ENCODE measurements around the gene A1BG. TPM values are rescaled to one million over a fixed set of nuclear protein-coding genes. Genes with fewer than 3 reads are reported as not detected.

Gene A1BG
- total and polyA plus RNA-seq, 2 of the 13 experiments (the other 11 are each of a cell fraction or from before 2014, with no cell fraction given) = 14.7 to 41.4 TPM

DNA sequence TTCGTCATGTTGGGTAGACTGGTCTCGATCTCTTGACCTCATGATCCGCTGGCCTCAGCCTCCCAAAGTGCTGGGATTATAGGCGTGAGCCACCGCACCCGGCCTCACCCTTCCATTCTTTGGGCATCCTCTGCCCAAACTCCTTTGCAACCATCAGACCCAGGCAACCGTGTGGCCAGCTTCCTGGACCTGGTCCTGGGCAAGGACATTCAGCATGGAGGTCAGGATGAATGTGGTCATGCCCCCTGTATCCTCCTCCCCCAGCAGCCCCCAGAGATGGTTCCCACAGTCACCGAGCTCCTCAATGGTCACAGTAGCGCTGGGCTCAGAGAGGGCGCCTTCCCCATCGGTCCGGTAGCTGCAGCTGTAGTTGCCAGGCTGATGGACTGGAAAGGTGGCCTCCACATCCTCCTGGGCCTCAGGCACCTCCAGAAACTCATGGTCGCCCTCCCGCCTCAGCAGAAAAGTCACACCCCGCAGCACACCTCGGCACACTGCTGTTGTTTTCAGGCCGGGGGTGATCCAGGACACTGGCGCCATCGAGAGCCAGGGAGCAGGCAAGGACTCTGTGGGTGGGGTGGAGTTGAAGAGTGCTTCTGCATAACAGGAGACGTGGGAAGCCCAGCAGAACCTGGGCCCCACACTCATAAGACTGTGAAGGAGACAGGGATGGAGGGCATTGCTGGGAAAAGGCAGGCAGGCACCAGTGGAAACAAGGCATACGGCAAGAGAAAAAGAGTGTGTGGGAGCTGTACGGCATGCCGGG is 1.1 kb downstream of the A1BG start (continued):
- TF ChIP-seq, protein P1, sequence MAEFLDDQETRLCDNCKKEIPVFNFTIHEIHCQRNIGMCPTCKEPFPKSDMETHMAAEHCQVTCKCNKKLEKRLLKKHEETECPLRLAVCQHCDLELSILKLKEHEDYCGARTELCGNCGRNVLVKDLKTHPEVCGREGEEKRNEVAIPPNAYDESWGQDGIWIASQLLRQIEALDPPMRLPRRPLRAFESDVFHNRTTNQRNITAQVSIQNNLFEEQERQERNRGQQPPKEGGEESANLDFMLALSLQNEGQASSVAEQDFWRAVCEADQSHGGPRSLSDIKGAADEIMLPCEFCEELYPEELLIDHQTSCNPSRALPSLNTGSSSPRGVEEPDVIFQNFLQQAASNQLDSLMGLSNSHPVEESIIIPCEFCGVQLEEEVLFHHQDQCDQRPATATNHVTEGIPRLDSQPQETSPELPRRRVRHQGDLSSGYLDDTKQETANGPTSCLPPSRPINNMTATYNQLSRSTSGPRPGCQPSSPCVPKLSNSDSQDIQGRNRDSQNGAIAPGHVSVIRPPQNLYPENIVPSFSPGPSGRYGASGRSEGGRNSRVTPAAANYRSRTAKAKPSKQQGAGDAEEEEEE (CRISPR knock-in tag; IDR thresholded peaks at IDR 0.05; ENCODE audit: borderline replicate concordance) = 0 out of 2 replicates have a peak, but pooled peaks have one; percentile 33
- no peak for TF ChIP-seq ARNT2 (CRISPR knock-in tag; IDR thresholded peaks at IDR 0.05; ENCODE audit: low read depth)
- TF ChIP-seq, protein P2, sequence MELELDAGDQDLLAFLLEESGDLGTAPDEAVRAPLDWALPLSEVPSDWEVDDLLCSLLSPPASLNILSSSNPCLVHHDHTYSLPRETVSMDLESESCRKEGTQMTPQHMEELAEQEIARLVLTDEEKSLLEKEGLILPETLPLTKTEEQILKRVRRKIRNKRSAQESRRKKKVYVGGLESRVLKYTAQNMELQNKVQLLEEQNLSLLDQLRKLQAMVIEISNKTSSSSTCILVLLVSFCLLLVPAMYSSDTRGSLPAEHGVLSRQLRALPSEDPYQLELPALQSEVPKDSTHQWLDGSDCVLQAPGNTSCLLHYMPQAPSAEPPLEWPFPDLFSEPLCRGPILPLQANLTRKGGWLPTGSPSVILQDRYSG (CRISPR knock-in tag; IDR thresholded peaks at IDR 0.05) = no peak

DNA sequence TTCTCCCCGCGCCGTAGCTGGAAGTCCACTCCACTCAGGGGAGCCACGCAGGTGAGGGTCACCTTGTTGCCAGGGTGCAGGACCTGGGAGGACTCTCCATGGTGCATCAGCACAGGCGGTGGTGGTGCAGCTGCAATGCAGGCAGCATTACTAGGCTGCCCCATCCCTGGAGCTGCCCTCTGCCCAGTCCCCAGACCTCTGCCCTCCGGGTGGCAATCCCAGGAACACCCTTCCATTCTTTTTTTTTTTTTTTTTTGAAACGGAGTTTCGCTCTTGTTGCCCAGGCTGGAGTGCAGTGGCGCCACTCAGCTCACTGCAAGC is 1.8 kb downstream of the A1BG start:
- no peak for FAIRE-seq
- no TSS peak for BruUV-seq (replicated peaks)
- no peak for DNase-seq (ENCODE audit: low spot score)
- no peak overlapping the region for H3K9ac ChIP-seq (ENCODE audit: insufficient read depth, low read depth, low read length)
- in situ Hi-C loops (cut with HindIII; ENCODE audit: extremely low pct_ligation_motif_present, low pct_unique_long_range_greater_than_20kb) = no loop called here
- H3K27ac ChIP-seq (ENCODE audit: extremely low read length, insufficient read depth, low read length) = no peak overlapping the region
- H3K9me3 ChIP-seq (ENCODE audit: low read length) = no peaks in the 10 kb centered on the region
- no peaks in the 10 kb centered on the region for H3K27me3 ChIP-seq (ENCODE audit: control insufficient read depth in 1 of 2, insufficient read depth in 2 of 2, low read length in 2 of 2)
- no peak overlapping the region for H2AFZ ChIP-seq (ENCODE audit: low read length)
- WGBS (ENCODE audit: low lambda C conversion rate) = 99% methylated on average over 5 of the region's 9 CpGs
- CTCF ChIA-PET (ENCODE audit: low intra/inter-chr PET ratio, low total read pairs) = no interaction called here
- H3K4me3 ChIP-seq (replicated peaks in 1 of 3; ENCODE audit: insufficient read depth in 1 of 3, low read depth in 2 of 3, low read length in 3 of 3) = no peak overlapping the region
- POLR2A ChIA-PET = interaction anchor here (1.1 to 1.8 kb wide), 3 partner anchors 11 to 28 kb away, joined by 3 to 23 read pairs (median 4); partner anchors contain the start of genes ZNF497 and ZSCAN22
- no peaks in the 10 kb centered on the region for H3K36me3 ChIP-seq (replicated peaks in 1 of 2; ENCODE audit: control insufficient read depth in 1 of 2, insufficient read depth in 2 of 2, low read length in 2 of 2)
- H4K20me1 ChIP-seq (ENCODE audit: insufficient read depth, low read length) = no peaks in the 10 kb centered on the region
- no peak overlapping the region for H3K4me2 ChIP-seq (ENCODE audit: low read depth, low read length)
- H3K79me2 ChIP-seq (ENCODE audit: insufficient read depth, low read length) = no peaks in the 10 kb centered on the region
- ATAC-seq = no peak
- peaks cover 48% of the 10 kb centered on the region for H3K4me1 ChIP-seq (ENCODE audit: insufficient read depth, low read length)
- intact Hi-C loops (cut with micrococcal nuclease; ENCODE audit: unreplicated experiment) = no loop called here
- TF ChIP-seq TBX2 (CRISPR knock-in tag; IDR thresholded peaks at IDR 0.05; ENCODE audit: borderline replicate concordance) = no peak
- TF ChIP-seq, protein P3, sequence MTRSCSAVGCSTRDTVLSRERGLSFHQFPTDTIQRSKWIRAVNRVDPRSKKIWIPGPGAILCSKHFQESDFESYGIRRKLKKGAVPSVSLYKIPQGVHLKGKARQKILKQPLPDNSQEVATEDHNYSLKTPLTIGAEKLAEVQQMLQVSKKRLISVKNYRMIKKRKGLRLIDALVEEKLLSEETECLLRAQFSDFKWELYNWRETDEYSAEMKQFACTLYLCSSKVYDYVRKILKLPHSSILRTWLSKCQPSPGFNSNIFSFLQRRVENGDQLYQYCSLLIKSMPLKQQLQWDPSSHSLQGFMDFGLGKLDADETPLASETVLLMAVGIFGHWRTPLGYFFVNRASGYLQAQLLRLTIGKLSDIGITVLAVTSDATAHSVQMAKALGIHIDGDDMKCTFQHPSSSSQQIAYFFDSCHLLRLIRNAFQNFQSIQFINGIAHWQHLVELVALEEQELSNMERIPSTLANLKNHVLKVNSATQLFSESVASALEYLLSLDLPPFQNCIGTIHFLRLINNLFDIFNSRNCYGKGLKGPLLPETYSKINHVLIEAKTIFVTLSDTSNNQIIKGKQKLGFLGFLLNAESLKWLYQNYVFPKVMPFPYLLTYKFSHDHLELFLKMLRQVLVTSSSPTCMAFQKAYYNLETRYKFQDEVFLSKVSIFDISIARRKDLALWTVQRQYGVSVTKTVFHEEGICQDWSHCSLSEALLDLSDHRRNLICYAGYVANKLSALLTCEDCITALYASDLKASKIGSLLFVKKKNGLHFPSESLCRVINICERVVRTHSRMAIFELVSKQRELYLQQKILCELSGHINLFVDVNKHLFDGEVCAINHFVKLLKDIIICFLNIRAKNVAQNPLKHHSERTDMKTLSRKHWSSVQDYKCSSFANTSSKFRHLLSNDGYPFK (CRISPR knock-in tag; IDR thresholded peaks at IDR 0.05; ENCODE audit: borderline replicate concordance) = no peak
- TF ChIP-seq IRF2 (CRISPR knock-in tag; IDR thresholded peaks at IDR 0.05) = no peak
- TF ChIP-seq, protein P4, sequence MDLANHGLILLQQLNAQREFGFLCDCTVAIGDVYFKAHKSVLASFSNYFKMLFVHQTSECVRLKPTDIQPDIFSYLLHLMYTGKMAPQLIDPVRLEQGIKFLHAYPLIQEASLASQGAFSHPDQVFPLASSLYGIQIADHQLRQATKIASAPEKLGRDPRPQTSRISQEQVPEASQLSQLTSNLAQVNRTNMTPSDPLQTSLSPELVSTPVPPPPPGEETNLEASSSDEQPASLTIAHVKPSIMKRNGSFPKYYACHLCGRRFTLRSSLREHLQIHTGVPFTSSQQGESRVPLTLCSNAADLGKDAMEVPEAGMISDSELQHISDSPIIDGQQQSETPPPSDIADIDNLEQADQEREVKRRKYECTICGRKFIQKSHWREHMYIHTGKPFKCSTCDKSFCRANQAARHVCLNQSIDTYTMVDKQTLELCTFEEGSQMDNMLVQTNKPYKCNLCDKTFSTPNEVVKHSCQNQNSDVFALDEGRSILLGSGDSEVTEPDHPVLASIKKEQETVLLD (CRISPR knock-in tag; IDR thresholded peaks at IDR 0.05; ENCODE audit: low read depth) = no peak
- TF ChIP-seq FIP1L1 (IDR thresholded peaks at IDR 0.05; ENCODE audit: borderline replicate concordance, insufficient read depth, low read depth, low read length) = no peak
- TF ChIP-seq JUN (CRISPR knock-in tag; IDR thresholded peaks at IDR 0.05) = no peak
- TF ChIP-seq, protein P5, sequence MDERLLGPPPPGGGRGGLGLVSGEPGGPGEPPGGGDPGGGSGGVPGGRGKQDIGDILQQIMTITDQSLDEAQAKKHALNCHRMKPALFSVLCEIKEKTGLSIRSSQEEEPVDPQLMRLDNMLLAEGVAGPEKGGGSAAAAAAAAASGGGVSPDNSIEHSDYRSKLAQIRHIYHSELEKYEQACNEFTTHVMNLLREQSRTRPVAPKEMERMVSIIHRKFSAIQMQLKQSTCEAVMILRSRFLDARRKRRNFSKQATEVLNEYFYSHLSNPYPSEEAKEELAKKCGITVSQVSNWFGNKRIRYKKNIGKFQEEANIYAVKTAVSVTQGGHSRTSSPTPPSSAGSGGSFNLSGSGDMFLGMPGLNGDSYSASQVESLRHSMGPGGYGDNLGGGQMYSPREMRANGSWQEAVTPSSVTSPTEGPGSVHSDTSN (CRISPR knock-in tag; IDR thresholded peaks at IDR 0.05) = no peak
- TF ChIP-seq ATF7 (IDR thresholded peaks at IDR 0.05) = no peak
- no peak for TF ChIP-seq ATF7 (CRISPR knock-in tag; IDR thresholded peaks at IDR 0.05)
- no peak for TF ChIP-seq ZNF782 (CRISPR knock-in tag; IDR thresholded peaks at IDR 0.05; ENCODE audit: borderline replicate concordance)
- no peak for TF ChIP-seq FOXC1 (CRISPR knock-in tag; IDR thresholded peaks at IDR 0.05; ENCODE audit: borderline replicate concordance)
